ENCODE measurements around the gene TTLL11.
A peak's percentile ranks its signal among the peaks of the same experiment; 100 is the strongest.
"Not testable (repeated sequence)": the region's sequence is repeated elsewhere in the genome, so short reads cannot be mapped to it uniquely, and the experiment has no call there.

Gene TTLL11

DNA sequence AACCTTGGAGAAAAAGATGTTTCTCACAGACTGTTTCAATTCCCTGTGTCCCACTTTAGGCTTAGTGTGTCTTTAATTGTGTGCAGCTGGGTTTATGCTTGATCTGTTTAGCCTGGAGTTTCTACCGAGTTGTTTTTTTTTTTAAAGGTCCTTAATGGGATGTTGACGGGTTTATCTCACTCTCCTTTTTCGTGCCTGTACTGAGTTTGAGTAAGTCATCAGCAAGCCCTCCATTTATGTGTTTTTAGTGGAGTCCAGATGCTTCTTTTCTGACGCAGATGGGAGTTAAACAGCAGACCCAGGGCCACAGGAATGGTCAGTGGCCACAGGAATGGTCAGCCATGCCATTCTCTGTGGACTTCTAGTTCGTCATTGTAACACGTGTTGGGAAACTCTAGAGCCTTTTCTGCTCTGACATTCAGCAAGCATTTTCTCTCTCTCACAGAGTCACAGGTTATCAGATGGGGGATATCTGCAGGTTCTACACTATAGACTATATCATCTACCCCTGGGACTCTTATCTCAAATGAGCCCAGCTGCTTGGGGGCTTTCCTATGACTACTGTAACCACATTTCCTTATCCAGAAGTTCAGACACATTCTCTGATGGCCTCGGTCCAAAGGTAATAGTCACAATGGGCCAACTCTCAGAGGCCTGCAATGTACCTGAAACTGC, 190.5 kb downstream of the TTLL11 start:
- in situ Hi-C loops (cut with MboI; ENCODE audit: low pct_unique_long_range_greater_than_20kb, low sequenced_read_pairs): no loop called here
- DNase-seq: no peak

DNA sequence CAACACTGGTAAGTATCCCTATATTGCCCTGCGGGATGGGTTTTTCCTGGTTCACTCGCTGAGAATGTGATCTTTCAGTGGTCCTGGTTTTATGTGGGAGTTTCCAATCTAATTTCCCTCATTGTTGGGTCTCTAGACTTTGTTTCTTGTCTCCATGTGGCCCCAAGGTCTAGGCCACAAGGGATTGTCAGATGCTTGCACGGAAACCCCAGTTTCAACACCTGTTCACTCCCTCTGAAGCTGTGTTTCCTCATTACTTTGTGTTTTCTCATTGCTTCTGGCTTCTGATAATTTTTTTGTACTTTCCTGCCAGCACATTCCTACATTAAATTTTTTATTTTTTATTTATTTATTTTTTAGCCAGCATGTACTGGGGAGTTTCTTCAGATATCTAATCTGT, 191.5 kb downstream of the TTLL11 start:
- in situ Hi-C loops (cut with MboI; ENCODE audit: low pct_unique_long_range_greater_than_20kb, low sequenced_read_pairs): no loop called here
- no peak for DNase-seq

DNA sequence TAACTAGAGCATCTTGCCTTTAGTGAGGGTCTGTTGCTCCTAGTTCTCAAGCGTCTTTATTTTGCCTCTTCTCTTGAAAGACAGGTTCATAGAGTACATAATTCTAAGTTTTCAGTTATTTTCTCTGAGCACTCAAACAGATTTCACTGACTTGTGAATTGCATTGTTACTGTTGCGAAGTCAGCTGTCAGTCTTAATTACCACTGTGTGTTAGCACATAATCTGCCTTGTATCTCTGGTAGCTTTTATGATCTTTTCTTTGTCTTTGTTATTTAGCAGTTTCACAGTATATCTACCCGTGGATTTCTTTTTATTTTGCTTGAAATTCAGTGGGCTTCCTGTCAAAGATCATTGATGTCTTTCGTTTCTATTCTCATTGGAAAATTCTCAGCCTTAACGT, 192.9 kb downstream of the TTLL11 start:
- in situ Hi-C loops (cut with MboI; ENCODE audit: low pct_unique_long_range_greater_than_20kb, low sequenced_read_pairs): no loop called here
- no peak for DNase-seq

GRCh38 chr9:121898856-121899255, 194.3 kb downstream of the TTLL11 start:
- in situ Hi-C loops (cut with MboI; ENCODE audit: low pct_unique_long_range_greater_than_20kb, low sequenced_read_pairs): no loop called here
- no peak for DNase-seq

DNA sequence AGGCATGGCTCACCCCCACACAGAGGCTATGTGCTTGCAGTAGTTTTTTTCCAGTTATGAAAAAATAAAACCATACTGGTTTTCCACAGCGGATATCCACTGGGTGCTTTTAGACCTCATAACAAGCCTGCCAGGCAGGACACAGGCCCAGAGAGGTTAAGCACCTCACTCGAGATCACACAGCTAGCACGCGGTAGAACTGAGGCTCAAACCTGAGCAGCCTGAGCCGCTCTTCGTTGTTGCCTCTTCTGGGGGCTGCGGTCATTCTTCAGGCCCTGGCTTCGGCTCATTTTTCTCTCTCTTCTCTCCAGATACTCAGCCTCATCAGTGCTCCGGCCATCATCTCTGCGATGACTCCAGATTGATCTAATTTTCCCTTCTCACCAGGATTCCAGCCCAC, 196.0 kb downstream of the TTLL11 start:
- no peak for DNase-seq

GRCh38 chr9:121896545-121896943, 196.6 kb downstream of the TTLL11 start:
- in situ Hi-C loops (cut with MboI; ENCODE audit: low pct_unique_long_range_greater_than_20kb, low sequenced_read_pairs): no loop called here
- peak; percentile 21 for DNase-seq

More for the DNA sequence above, 196.0 kb downstream of the TTLL11 start:
- in situ Hi-C loops (cut with MboI; ENCODE audit: low pct_unique_long_range_greater_than_20kb, low sequenced_read_pairs): no loop called here

DNA sequence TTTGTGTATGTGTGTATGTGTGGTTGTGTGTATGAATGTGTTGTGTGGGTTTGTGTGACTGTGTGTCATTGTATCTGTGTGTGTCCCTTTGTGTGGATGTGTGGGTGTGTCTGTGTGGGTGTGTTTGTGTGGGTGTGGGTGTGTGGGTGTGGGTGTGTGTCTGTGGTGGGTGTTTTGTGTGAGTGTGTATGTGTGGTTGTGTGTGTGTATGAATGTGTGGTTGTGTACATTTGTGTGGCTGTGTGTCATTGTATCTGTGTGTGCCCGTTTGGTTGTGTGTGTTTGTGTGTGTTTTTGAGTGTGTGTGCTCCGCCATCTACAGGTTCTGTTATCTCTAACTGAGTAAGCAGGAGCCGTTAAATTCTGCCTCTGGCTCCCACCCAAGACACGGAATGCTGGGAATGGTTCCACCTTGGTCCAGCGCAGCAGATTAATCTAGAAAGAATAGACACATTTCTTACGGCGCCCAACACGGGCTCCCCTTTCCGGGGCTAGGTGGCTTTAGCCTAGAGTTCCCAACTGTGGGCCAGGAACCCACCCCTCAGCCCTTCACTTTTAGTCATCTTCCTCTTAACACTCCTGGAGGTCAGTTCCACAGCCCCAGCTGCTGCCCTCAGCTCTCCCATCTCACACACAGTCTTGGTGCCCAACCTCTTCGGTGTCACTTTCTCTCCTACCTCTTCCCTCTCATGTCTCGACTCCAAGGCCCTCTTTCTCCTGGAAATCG, 197.1 kb downstream of the TTLL11 start:
- in situ Hi-C loops (cut with MboI; ENCODE audit: low pct_unique_long_range_greater_than_20kb, low sequenced_read_pairs): no loop called here
- DNase-seq: peak; percentile 37

DNA sequence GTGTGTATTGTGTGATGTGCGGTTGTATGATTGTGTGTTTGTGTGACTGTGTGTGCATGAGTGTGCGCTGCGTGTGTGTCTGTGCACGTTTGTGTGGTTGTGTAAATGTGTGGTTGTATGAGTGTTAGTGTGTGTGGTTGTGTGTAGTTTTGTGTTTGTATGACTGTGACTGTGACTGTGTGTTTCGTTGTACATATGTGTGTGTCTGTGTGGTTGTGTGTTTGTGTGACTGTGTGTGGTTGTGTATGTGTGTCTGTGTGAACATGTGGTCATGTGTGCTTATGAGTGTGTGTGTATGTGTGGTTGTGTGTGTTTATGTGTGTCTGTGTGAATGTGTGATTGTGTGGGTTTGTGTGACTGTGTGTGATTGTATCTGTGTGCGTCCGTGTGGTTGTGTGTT, 197.8 kb downstream of the TTLL11 start:
- in situ Hi-C loops (cut with MboI; ENCODE audit: low pct_unique_long_range_greater_than_20kb, low sequenced_read_pairs): no loop called here

GRCh38 chr9:121894380-121894779, 198.7 kb downstream of the TTLL11 start:
- in situ Hi-C loops (cut with MboI; ENCODE audit: low pct_unique_long_range_greater_than_20kb, low sequenced_read_pairs); DNase-seq: not testable (repeated sequence)

More for the DNA sequence above, 197.8 kb downstream of the TTLL11 start:
- DNase-seq: peak; percentile 9

- DNase-seq: no peak
- in situ Hi-C loops (cut with MboI; ENCODE audit: low pct_unique_long_range_greater_than_20kb, low sequenced_read_pairs): no loop called here
These were observed 199.3 kb downstream of the TTLL11 start for GRCh38 chr9:121893786-121894185.

DNA sequence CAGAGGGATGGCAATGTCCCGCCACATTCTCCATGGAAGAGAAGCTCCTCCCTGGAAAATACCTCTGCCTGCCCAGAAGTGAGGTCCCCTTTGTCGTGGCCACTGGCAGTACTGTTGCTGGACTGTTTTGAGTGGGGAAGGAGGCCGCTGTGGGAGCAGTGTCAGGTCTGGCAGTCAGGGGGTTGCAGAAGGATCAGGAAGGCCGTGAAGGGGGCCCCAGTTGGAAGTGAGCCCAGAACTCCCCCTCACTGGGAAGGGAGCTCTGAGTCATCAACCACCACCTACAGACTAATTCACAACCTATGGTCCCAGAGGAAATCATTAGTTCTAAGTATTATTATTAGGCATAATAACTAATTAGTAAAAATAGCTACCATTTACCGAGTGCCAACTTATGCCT, 200.4 kb downstream of the TTLL11 start:
- in situ Hi-C loops (cut with MboI; ENCODE audit: low pct_unique_long_range_greater_than_20kb, low sequenced_read_pairs): no loop called here
- DNase-seq: no peak

DNA sequence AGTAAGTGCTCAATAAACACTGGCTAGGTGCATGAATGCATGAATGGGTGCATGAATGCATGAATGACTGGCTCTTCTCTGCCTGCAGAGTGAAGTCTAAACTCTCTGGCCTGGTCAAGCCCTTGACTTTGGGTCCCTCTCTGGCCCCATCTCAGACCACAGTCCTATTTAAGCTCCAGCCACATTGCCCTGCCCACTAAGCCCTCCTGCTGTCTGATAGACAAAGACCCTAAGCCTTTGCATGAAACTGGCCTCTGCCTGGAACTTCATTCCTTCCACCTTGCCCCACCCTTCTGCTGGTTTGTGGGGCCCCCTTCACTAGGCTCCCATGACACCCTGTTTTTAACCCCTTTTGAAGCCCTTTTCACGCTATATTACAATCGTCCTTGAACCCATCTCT, 202.4 kb downstream of the TTLL11 start:
- in situ Hi-C loops (cut with MboI; ENCODE audit: low pct_unique_long_range_greater_than_20kb, low sequenced_read_pairs): no loop called here
- no peak for DNase-seq

DNA sequence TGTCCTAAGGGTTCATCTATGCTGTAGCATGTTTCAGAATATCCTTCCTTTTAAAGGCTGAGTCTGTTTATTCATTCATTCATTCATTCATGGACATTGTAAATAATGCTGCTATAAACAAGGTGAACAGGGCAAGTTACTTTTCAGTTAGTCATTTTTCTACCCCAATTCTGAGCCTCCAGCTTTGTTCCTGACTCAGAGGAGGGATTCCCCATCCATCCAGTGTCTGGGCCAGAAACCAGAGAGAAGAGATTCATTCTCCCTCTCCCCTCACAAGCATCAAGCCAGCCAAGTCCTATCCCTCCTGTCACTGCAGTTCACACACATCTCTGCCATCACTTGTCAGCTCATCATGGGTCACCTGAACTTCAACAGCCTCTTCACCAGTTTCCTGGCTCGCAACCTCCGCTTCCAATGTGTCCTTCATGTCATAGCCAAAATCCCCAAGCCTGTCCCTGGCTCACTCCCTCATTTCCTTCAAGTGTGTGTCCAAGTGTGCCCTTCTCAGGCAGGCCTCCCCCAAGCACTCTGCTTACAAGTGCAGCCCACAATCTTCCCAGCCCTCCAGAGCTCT, 203.0 kb downstream of the TTLL11 start:
- in situ Hi-C loops (cut with MboI; ENCODE audit: low pct_unique_long_range_greater_than_20kb, low sequenced_read_pairs): no loop called here
- no peak for DNase-seq

GRCh38 chr9:121888438-121888775, 204.7 kb downstream of the TTLL11 start:
- in situ Hi-C loops (cut with MboI; ENCODE audit: low pct_unique_long_range_greater_than_20kb, low sequenced_read_pairs): no loop called here
- DNase-seq: no peak

- in situ Hi-C loops (cut with MboI; ENCODE audit: low pct_unique_long_range_greater_than_20kb, low sequenced_read_pairs): no loop called here
- no peak for DNase-seq
These were observed 205.3 kb downstream of the TTLL11 start for GRCh38 chr9:121887553-121888437.

GRCh38 chr9:121886759-121887485, 206.2 kb downstream of the TTLL11 start:
- DNase-seq: no peak
- in situ Hi-C loops (cut with MboI; ENCODE audit: low pct_unique_long_range_greater_than_20kb, low sequenced_read_pairs): no loop called here

DNA sequence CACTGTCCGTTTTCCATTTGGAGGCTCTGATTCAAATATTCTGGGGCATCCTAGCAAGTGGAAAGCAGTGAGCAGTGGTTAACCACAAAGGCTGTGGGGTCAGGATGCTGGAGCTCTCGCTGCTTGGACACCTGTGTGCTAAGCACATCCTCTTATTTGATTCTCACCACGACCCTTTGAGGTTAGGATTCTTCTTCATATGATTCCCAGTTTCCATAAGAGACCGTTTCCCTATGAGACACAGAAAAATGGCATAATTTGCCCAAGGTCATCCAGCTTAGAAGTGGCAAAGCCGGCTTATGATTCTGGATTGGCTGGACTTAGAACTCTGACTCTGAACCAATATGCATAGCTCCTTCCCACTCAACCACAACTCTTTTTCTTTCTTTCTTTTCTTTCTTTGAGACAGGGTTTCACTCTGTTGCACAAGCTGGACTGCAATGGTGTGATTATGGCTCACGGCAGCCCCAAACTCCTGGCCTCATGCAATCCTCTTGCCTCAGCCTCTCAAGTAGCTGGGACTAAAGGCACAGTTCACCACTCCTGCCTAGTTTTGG, 207.7 kb downstream of the TTLL11 start:
- no peak for DNase-seq
- in situ Hi-C loops (cut with MboI; ENCODE audit: low pct_unique_long_range_greater_than_20kb, low sequenced_read_pairs): no loop called here

DNA sequence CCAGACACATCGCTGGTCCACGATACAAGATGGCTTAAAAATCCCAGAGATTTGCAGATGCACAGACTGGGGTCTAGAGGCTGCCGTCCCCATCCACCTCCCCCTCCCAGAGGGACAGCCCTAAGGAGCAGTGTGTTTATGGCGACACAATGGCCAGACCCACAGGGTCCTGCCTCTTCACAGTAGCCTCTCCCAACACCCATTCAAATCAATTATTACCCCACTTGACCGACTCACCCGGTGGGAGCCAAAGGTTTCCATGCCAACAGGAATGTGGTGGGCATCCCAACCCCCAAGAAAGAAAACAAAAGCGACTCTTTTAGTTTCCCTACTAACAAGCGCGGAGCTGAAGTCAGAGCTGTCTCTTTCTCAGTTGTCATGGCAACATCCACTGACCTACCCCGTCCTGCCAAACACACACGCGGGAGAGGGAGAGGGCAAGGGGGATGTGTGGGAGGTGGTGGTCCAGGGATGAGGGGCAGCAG, 209.0 kb downstream of the TTLL11 start:
- in situ Hi-C loops (cut with MboI; ENCODE audit: low pct_unique_long_range_greater_than_20kb, low sequenced_read_pairs): no loop called here
- no peak for DNase-seq
